HepG2 (cell line): ENCODE measurements around the gene EMILIN1. TPM values are rescaled to one million over a fixed set of nuclear protein-coding genes. Genes with fewer than 3 reads are reported as not detected.

Experiments
- ARHGAP35 ChIP-seq: sonication (generic); formaldehyde crosslinking; IDR thresholded peaks from 2 replicates; pipeline ENCODE4 v1.9.0; 2022; ENCODE audit warnings: mild to moderate bottlenecking, inconsistent platforms, moderate library complexity, missing genetic modification reagents, borderline replicate concordance
- ARNT ChIP-seq: fragments of 450-650 bp; IDR thresholded peaks from 2 replicates; pipeline ENCODE4 v1.6.1; 2017
- CREM ChIP-seq, 2 experiments: sonication (generic) in 1 of 2; formaldehyde crosslinking in 1 of 2; IDR thresholded peaks; 2 replicates each; pipeline versions ENCODE4 v1.4.0 to v1.6.1; 2016 to 2020; ENCODE audit warnings: antibody characterized with exemption in 1 of 2, mild to moderate bottlenecking in 1 of 2, missing genetic modification reagents in 1 of 2
- HOXD1 ChIP-seq: sonication (generic); formaldehyde crosslinking; IDR thresholded peaks from 2 replicates; pipeline ENCODE4 v1.5.0; 2020; ENCODE audit warnings: missing genetic modification reagents
- MED13 ChIP-seq: sonication (generic); formaldehyde crosslinking; IDR thresholded peaks from 2 replicates; pipeline ENCODE4 v1.5.0; 2020; ENCODE audit warnings: missing genetic modification reagents
- MEF2D ChIP-seq: sonication (generic); formaldehyde crosslinking; IDR thresholded peaks from 2 replicates; pipeline ENCODE4 v1.5.1; 2020; ENCODE audit warnings: mild to moderate bottlenecking, missing genetic modification reagents
- MTA1 ChIP-seq: sonication (generic); formaldehyde crosslinking; IDR thresholded peaks from 2 replicates; pipeline ENCODE4 v1.4.0; 2020; ENCODE audit warnings: missing genetic modification reagents, mild to moderate bottlenecking, borderline replicate concordance
- NFE2 ChIP-seq: sonication (generic); formaldehyde crosslinking; IDR thresholded peaks from 2 replicates; pipeline ENCODE4 v1.4.0; 2020; ENCODE audit warnings: missing genetic modification reagents
- NFRKB ChIP-seq: fragments of 450-650 bp; IDR thresholded peaks from 2 replicates; pipeline ENCODE4 v1.6.1; 2017
- SKI ChIP-seq: fragments of 450-650 bp; IDR thresholded peaks from one replicate; pipeline ENCODE4 v1.6.1; 2018; ENCODE audit warnings: mild to moderate bottlenecking; ENCODE audit not compliant: partially characterized antibody
- ZBTB3 ChIP-seq: sonication (generic); formaldehyde crosslinking; IDR thresholded peaks from 2 replicates; pipeline ENCODE4 v1.4.0; 2020; ENCODE audit warnings: low read depth, mild to moderate bottlenecking, moderate library complexity, missing genetic modification reagents, borderline replicate concordance
- ZFP90 ChIP-seq: sonication (generic); formaldehyde crosslinking; IDR thresholded peaks from 2 replicates; pipeline ENCODE4 v1.8.0; 2022; ENCODE audit warnings: missing genetic modification reagents, mild to moderate bottlenecking, inconsistent platforms, borderline replicate concordance
- ZKSCAN1 ChIP-seq: fragments of 150-350 bp; IDR thresholded peaks from 2 replicates; pipeline ENCODE4 v1.6.1; 2014; ENCODE audit warnings: low read length
- ZMYM4 ChIP-seq: sonication (generic); formaldehyde crosslinking; IDR thresholded peaks from 2 replicates; pipeline ENCODE4 v1.8.1; 2023; ENCODE audit warnings: mild to moderate bottlenecking, missing genetic modification reagents
- ZNF615 ChIP-seq: sonication (generic); formaldehyde crosslinking; IDR thresholded peaks from 2 replicates; pipeline ENCODE4 v1.5.0; 2020; ENCODE audit warnings: mild to moderate bottlenecking, missing genetic modification reagents, borderline replicate concordance
- ZSCAN31 ChIP-seq: sonication (generic); formaldehyde crosslinking; IDR thresholded peaks from 2 replicates; pipeline ENCODE4 v1.5.0; 2020; ENCODE audit warnings: low read depth, mild to moderate bottlenecking, missing genetic modification reagents
- polyA plus RNA-seq, 8 experiments: library from polyadenylated mRNA; depleted of rRNA in 3 of 8; stranded (reverse) in 7 of 8; unstranded in 1 of 8; fragments of >200 nt; fragmentation: Illumina TruSeq in 4 of 8; extraction: Trizol in 4 of 8; gene quantifications; 2 replicates each; pipeline versions ENCODE4 v1.2.1 to v1.2.3, GENCODE V29; 2011 to 2016; ENCODE audit warnings: low read depth in 4 of 8, missing spikeins in 1 of 8, mixed read lengths in 1 of 8; ENCODE audit not compliant: insufficient read depth in 1 of 8
- total RNA-seq, 5 experiments: library from RNA; depleted of rRNA; stranded (reverse); fragments of >200 nt; fragmentation: Illumina TruSeq; extraction: Trizol; gene quantifications; 2 replicates each; pipeline ENCODE4 v1.2.3, GENCODE V29; 2016; ENCODE audit warnings: low read depth in 1 of 5
- TF ChIP-seq, protein P1 (sequence below): IDR thresholded peaks from 2 replicates; pipeline ENCODE4 v1.6.1; 2012; ENCODE audit warnings: low read length, improper control_type of control experiment
- TF ChIP-seq, protein P2 (sequence below): sonication (generic); formaldehyde crosslinking; IDR thresholded peaks from 2 replicates; pipeline ENCODE4 v1.4.0; 2020; ENCODE audit warnings: mild to moderate bottlenecking, low read depth, missing genetic modification reagents
- TF ChIP-seq, protein P3 (sequence below): sonication (generic); formaldehyde crosslinking; IDR thresholded peaks from 2 replicates; pipeline ENCODE4 v1.4.0; 2020; ENCODE audit warnings: missing genetic modification reagents, borderline replicate concordance

Gene EMILIN1
- total and polyA plus RNA-seq, 2 of the 13 experiments (the other 11 are each of a cell fraction or from before 2014, with no cell fraction given): 8.1 to 9.7 TPM

DNA sequence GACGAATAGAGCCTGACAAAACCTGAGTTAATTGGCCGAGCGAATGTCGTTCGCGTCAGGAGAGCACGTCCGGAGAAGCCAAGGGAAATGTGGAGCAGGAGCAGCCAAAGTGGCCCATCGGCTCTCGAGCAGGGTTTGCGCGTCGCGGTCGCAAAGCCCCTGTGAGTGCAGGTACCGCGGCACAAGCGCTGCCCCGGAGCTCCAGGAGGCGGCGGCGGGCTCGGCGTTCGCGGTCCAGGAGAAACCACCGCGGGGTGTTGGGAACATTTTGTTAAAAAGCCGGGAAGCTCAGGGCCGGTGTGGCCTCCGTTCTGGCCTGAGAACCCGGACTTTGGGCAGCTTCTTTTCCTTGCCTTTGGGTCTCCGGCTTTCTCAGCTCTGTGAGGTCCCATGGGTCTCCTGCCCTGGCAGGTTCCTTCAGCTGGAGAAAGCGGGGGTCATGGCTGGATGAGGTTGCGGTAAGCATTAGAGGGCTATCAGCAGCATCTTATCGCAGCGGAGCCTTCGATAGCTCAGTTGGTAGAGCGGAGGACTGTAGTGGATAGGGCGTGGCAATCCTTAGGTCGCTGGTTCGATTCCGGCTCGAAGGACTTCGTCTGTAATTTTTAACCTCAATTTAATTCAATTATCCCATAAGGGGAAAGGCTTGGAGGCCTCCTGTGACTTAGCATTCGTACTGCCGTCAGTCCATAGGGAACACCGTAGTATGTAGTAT, 28.0 kb upstream of the EMILIN1 start (continued):
- TF ChIP-seq ZFP90 (CRISPR knock-in tag) (peak; percentile 97), SKI (peak; percentile 35), ZMYM4 (CRISPR knock-in tag) (peak; percentile 71), NFE2 (CRISPR knock-in tag) (no peak), MED13 (CRISPR knock-in tag) (peak; percentile 41; the same call in 1 of the 2 replicates), MTA1 (CRISPR knock-in tag) (peak; percentile 67; the same call in 1 of the 2 replicates), HOXD1 (peak; percentile 37; the same call in 1 of the 2 replicates), ZBTB3 (no peak), CREM (IDR thresholded peaks at IDR 0.05) (0 out of 2 replicates have a peak, but pooled peaks have one; percentile 29), CREM (CRISPR knock-in tag; IDR thresholded peaks at IDR 0.05) (no peak), ZNF615 (CRISPR knock-in tag) (peak; percentile 67), ARNT (no peak), NFRKB (no peak), ZSCAN31 (CRISPR knock-in tag) (peak; percentile 75; the same call in 1 of the 2 replicates), ZKSCAN1 (peak; percentile 80), ARHGAP35 (CRISPR knock-in tag) (peak; percentile 21), MEF2D (no peak)
- TF ChIP-seq, protein P1, sequence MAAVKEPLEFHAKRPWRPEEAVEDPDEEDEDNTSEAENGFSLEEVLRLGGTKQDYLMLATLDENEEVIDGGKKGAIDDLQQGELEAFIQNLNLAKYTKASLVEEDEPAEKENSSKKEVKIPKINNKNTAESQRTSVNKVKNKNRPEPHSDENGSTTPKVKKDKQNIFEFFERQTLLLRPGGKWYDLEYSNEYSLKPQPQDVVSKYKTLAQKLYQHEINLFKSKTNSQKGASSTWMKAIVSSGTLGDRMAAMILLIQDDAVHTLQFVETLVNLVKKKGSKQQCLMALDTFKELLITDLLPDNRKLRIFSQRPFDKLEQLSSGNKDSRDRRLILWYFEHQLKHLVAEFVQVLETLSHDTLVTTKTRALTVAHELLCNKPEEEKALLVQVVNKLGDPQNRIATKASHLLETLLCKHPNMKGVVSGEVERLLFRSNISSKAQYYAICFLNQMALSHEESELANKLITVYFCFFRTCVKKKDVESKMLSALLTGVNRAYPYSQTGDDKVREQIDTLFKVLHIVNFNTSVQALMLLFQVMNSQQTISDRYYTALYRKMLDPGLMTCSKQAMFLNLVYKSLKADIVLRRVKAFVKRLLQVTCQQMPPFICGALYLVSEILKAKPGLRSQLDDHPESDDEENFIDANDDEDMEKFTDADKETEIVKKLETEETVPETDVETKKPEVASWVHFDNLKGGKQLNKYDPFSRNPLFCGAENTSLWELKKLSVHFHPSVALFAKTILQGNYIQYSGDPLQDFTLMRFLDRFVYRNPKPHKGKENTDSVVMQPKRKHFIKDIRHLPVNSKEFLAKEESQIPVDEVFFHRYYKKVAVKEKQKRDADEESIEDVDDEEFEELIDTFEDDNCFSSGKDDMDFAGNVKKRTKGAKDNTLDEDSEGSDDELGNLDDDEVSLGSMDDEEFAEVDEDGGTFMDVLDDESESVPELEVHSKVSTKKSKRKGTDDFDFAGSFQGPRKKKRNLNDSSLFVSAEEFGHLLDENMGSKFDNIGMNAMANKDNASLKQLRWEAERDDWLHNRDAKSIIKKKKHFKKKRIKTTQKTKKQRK: no peak
- TF ChIP-seq, protein P2, sequence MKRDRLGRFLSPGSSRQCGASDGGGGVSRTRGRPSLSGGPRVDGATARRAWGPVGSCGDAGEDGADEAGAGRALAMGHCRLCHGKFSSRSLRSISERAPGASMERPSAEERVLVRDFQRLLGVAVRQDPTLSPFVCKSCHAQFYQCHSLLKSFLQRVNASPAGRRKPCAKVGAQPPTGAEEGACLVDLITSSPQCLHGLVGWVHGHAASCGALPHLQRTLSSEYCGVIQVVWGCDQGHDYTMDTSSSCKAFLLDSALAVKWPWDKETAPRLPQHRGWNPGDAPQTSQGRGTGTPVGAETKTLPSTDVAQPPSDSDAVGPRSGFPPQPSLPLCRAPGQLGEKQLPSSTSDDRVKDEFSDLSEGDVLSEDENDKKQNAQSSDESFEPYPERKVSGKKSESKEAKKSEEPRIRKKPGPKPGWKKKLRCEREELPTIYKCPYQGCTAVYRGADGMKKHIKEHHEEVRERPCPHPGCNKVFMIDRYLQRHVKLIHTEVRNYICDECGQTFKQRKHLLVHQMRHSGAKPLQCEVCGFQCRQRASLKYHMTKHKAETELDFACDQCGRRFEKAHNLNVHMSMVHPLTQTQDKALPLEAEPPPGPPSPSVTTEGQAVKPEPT (CRISPR knock-in tag): no peak
- TF ChIP-seq, protein P3, sequence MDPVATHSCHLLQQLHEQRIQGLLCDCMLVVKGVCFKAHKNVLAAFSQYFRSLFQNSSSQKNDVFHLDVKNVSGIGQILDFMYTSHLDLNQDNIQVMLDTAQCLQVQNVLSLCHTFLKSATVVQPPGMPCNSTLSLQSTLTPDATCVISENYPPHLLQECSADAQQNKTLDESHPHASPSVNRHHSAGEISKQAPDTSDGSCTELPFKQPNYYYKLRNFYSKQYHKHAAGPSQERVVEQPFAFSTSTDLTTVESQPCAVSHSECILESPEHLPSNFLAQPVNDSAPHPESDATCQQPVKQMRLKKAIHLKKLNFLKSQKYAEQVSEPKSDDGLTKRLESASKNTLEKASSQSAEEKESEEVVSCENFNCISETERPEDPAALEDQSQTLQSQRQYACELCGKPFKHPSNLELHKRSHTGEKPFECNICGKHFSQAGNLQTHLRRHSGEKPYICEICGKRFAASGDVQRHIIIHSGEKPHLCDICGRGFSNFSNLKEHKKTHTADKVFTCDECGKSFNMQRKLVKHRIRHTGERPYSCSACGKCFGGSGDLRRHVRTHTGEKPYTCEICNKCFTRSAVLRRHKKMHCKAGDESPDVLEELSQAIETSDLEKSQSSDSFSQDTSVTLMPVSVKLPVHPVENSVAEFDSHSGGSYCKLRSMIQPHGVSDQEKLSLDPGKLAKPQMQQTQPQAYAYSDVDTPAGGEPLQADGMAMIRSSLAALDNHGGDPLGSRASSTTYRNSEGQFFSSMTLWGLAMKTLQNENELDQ: peak; percentile 15; the same call in 1 of the 2 replicates
